ENCODE data around the gene DAGLB. TPM values are rescaled to one million over a fixed set of nuclear protein-coding genes. Genes with fewer than 3 reads are reported as not detected.

Gene DAGLB
- total and polyA plus RNA-seq, 2 of the 4 experiments (the other 2 are of a cell fraction): 23.4 to 33.5 TPM

DNA sequence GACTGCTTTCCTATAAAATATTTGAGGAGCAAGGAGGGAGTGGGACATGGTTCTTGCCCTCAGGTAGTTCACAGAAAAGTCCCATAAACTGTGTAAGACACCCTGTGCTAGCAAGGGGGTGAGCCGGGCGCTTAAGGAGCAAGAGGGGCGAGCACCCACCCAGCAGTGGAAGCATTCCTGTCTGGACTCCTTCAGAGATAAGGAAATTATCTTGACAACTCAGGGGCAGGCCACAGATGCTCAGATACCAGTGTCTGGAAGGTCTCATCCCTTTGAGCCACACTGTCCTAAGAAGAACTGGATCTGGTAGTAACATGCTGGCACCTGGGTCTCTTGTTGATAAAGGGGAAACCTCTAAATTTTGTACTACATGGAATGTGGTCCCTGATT is 54.1 kb downstream of the DAGLB start:
- no peak overlapping the region for H2BK120ac ChIP-seq (ENCODE audit: low read depth, low read length)
- no peak overlapping the region for H4K5ac ChIP-seq (ENCODE audit: low read depth, low read length)
- BruUV-seq (replicated peaks): no TSS peak
- H3K56ac ChIP-seq (ENCODE audit: extremely low read depth, insufficient read depth, low read length): no peak overlapping the region
- H3K4me3 ChIP-seq (ENCODE audit: insufficient read depth, low read depth, low read length): no peak overlapping the region
- H3K4me2 ChIP-seq (ENCODE audit: low read depth, low read length): 0 out of 2 replicates have a peak overlapping the region, but pooled peaks have one; percentile 41
- in situ Hi-C loops (cut with MboI; ENCODE audit: low sequenced_read_pairs) (no loop called here), intact Hi-C loops (cut with micrococcal nuclease) (no loop called here), dilution Hi-C loops (cut with HindIII; ENCODE audit: low sequenced_read_pairs, unreplicated experiment) (no loop called here)
- H3K79me1 ChIP-seq (ENCODE audit: low read depth in 1 of 2, low read length in 2 of 2): peaks cover 4 to 70% of the 10 kb centered on the region in 2 experiments; a peak in 2 of 4 replicates
- TF ChIP-seq NFE2L2 (IDR thresholded peaks at IDR 0.05; ENCODE audit: low read depth, low read length) (no peak), SMC3 (IDR thresholded peaks at IDR 0.05; ENCODE audit: low read depth, low read length) (no peak), MAFK (IDR thresholded peaks at IDR 0.05; ENCODE audit: low read depth, low read length) (no peak), FOS (IDR thresholded peaks at IDR 0.05; ENCODE audit: low read depth, low read length) (no peak), MXI1 (IDR thresholded peaks at IDR 0.05; ENCODE audit: borderline replicate concordance, low read depth, low read length) (no peak), MAZ (IDR thresholded peaks at IDR 0.05; ENCODE audit: borderline replicate concordance, low read depth, low read length) (no peak), RFX5 (IDR thresholded peaks at IDR 0.05; ENCODE audit: low read depth, low read length) (no peak), CHD1 (IDR thresholded peaks at IDR 0.05; ENCODE audit: low read depth, low read length) (no peak), POLR2A (IDR thresholded peaks at IDR 0.05; ENCODE audit: low read depth, low read length) (no peak), RAD21 (IDR thresholded peaks at IDR 0.05; ENCODE audit: low read length) (no peak)
- TF ChIP-seq, protein P1, sequence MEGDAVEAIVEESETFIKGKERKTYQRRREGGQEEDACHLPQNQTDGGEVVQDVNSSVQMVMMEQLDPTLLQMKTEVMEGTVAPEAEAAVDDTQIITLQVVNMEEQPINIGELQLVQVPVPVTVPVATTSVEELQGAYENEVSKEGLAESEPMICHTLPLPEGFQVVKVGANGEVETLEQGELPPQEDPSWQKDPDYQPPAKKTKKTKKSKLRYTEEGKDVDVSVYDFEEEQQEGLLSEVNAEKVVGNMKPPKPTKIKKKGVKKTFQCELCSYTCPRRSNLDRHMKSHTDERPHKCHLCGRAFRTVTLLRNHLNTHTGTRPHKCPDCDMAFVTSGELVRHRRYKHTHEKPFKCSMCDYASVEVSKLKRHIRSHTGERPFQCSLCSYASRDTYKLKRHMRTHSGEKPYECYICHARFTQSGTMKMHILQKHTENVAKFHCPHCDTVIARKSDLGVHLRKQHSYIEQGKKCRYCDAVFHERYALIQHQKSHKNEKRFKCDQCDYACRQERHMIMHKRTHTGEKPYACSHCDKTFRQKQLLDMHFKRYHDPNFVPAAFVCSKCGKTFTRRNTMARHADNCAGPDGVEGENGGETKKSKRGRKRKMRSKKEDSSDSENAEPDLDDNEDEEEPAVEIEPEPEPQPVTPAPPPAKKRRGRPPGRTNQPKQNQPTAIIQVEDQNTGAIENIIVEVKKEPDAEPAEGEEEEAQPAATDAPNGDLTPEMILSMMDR (conservative IDR thresholded peaks at IDR 0.05; ENCODE audit: low read depth, low read length): no peak
- TF ChIP-seq, protein P2, sequence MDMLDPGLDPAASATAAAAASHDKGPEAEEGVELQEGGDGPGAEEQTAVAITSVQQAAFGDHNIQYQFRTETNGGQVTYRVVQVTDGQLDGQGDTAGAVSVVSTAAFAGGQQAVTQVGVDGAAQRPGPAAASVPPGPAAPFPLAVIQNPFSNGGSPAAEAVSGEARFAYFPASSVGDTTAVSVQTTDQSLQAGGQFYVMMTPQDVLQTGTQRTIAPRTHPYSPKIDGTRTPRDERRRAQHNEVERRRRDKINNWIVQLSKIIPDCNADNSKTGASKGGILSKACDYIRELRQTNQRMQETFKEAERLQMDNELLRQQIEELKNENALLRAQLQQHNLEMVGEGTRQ (IDR thresholded peaks at IDR 0.05; ENCODE audit: low read depth, low read length): no peak
- H4K20me1 ChIP-seq (ENCODE audit: insufficient read depth, low read length): peaks cover 92% of the 10 kb centered on the region
- no peak overlapping the region for H3K14ac ChIP-seq (replicated peaks; ENCODE audit: low read depth, low read length)
- peak overlapping the region; percentile 57; the same call in 1 of the 2 replicates for H3K23ac ChIP-seq (ENCODE audit: low read depth, low read length)
- H2AK9ac ChIP-seq (replicated peaks; ENCODE audit: low read depth, low read length, poor library complexity): no peak overlapping the region
- H3K9me1 ChIP-seq (ENCODE audit: insufficient read depth, low read length): peaks cover 28% of the 10 kb centered on the region
- H2AFZ ChIP-seq (replicated peaks; ENCODE audit: low read length, poor library complexity): no peak overlapping the region
- H3K27ac ChIP-seq (ENCODE audit: insufficient read depth, low read length): peak overlapping the region; percentile 5; the same call in 1 of the 2 replicates
- CTCF ChIA-PET: interaction anchor here (0.5 kb wide), 1 partner anchor 18 kb away, joined by 3 read pairs; no protein-coding TSS in a partner anchor
- peaks cover 33% of the 10 kb centered on the region for H3K36me3 ChIP-seq (ENCODE audit: control insufficient read depth, insufficient read depth, low read length)
- peak; percentile 30 for ATAC-seq (ENCODE audit: low read depth)
- H3K4me1 ChIP-seq (ENCODE audit: control insufficient read depth, insufficient read depth, low read length): peaks cover 13% of the 10 kb centered on the region
- no peak overlapping the region for H3K9ac ChIP-seq (ENCODE audit: low read depth, low read length)
- no peak overlapping the region for H3K4ac ChIP-seq (ENCODE audit: low read depth, low read length)
- no peaks in the 10 kb centered on the region for H3K9me3 ChIP-seq (ENCODE audit: control insufficient read depth, insufficient read depth, low read length)
- H2BK20ac ChIP-seq (ENCODE audit: low read depth, low read length): no peak overlapping the region
- WGBS, 2 experiments (ENCODE audit: extremely low coverage in 2 of 2, insufficient read length in 1 of 2): 70% methylated on average over 2 of the region's 3 CpGs; no CpG with 5 or more reads in 1 of the 2 experiments
- no peak overlapping the region for H3K18ac ChIP-seq (ENCODE audit: low read depth, low read length)
- no peak for DNase-seq
- no peak overlapping the region for H2AK5ac ChIP-seq (ENCODE audit: low read depth, low read length)
- H2BK5ac ChIP-seq (ENCODE audit: low read depth, low read length, poor library complexity, severe bottlenecking): no peak overlapping the region
- no peak overlapping the region for H2BK15ac ChIP-seq (ENCODE audit: low read depth, low read length)
- H4K8ac ChIP-seq (ENCODE audit: low read depth in 2 of 2, low read length in 2 of 2): no peak overlapping the region; a peak in 1 of 4 replicates
- POLR2A ChIA-PET (ENCODE audit: unreplicated experiment): no interaction called here
- H3K27me3 ChIP-seq (ENCODE audit: control insufficient read depth, insufficient read depth, low read length): no peaks in the 10 kb centered on the region
- H4K91ac ChIP-seq (ENCODE audit: insufficient read depth, low read depth, low read length): no peak overlapping the region

Data from IMR-90 (cell line).